Liver (tissue), 9 donors: Measurements from ENCODE around the gene RASSF8. TPM values are rescaled to one million over a fixed set of nuclear protein-coding genes. Genes with fewer than 3 reads are reported as not detected.

ENCODE experiments used
- DNase-seq: peaks from one replicate; pipeline ENCODE4 v3.0.0-alpha.2; 2017; ENCODE audit warnings: low spot score
- H3K27ac ChIP-seq, 2 donors: one replicate each; pipeline ENCODE4 v1.7.0; 2013; ENCODE audit warnings: inconsistent platforms in 2 of 2, low read length in 2 of 2, control low read depth in 1 of 2, low read depth in 1 of 2, mild to moderate bottlenecking in 1 of 2
- H3K27me3 ChIP-seq, 4 donors: one replicate each; pipeline versions ENCODE4 v1.6.1 to v1.7.0; 2013; ENCODE audit warnings: low read length in 3 of 4, inconsistent platforms in 1 of 4, mild to moderate bottlenecking in 1 of 4, moderate library complexity in 1 of 4; ENCODE audit not compliant: control insufficient read depth in 4 of 4, insufficient read depth in 4 of 4
- H3K36me3 ChIP-seq, 4 donors: one replicate each; pipeline versions ENCODE4 v1.6.1 to v1.7.0; 2013; ENCODE audit warnings: low read length in 3 of 4, mild to moderate bottlenecking in 3 of 4, low read depth in 1 of 4, moderate library complexity in 1 of 4; ENCODE audit not compliant: control insufficient read depth in 4 of 4, insufficient read depth in 3 of 4
- H3K4me1 ChIP-seq, 4 donors: one replicate each; pipeline versions ENCODE4 v1.6.1 to v1.7.0; 2013; ENCODE audit warnings: low read length in 3 of 4, mild to moderate bottlenecking in 3 of 4, moderate library complexity in 1 of 4; ENCODE audit not compliant: control insufficient read depth in 4 of 4, insufficient read depth in 4 of 4
- H3K4me3 ChIP-seq, 3 donors: one replicate each; pipeline versions ENCODE4 v1.6.1 to v1.7.0; 2013; ENCODE audit warnings: low read length in 3 of 3, control low read depth in 1 of 3, low read depth in 1 of 3, mild to moderate bottlenecking in 1 of 3
- H3K9ac ChIP-seq, 2 donors: one replicate each; pipeline ENCODE4 v1.7.0; 2013; ENCODE audit warnings: low read length in 2 of 2, mild to moderate bottlenecking in 2 of 2, moderate library complexity in 2 of 2, control low read depth in 1 of 2, low read depth in 1 of 2
- H3K9me3 ChIP-seq, 4 donors: one replicate each; pipeline versions ENCODE4 v1.6.1 to v1.7.0; 2013; ENCODE audit warnings: low read length in 3 of 4; ENCODE audit not compliant: control insufficient read depth in 4 of 4
- CTCF ChIP-seq: fragments of 150-350 bp; IDR thresholded peaks from 2 replicates; pipeline ENCODE4 v1.5.1; 2017; ENCODE audit warnings: improper control_type of control experiment, low read depth, low read length; ENCODE audit not compliant: missing input control
- EGR1 ChIP-seq, 2 donors: IDR thresholded peaks; 2 replicates each; pipeline ENCODE4 v1.6.1; 2016 to 2018; ENCODE audit warnings: antibody characterized with exemption in 2 of 2, low read depth in 2 of 2
- FOXA1 ChIP-seq: IDR thresholded peaks from 2 replicates; pipeline ENCODE4 v1.6.1; 2016; ENCODE audit warnings: antibody characterized with exemption
- FOXA2 ChIP-seq: IDR thresholded peaks from 2 replicates; pipeline ENCODE4 v1.6.1; 2016; ENCODE audit warnings: antibody characterized with exemption
- GABPA ChIP-seq, 2 donors: IDR thresholded peaks in 1 of 2; conservative IDR thresholded peaks in 1 of 2; 2 replicates each; pipeline ENCODE4 v1.6.1; 2016; ENCODE audit warnings: antibody characterized with exemption in 2 of 2, mild to moderate bottlenecking in 1 of 2, moderate library complexity in 1 of 2
- HNF4A ChIP-seq, 2 donors: conservative IDR thresholded peaks; 2 replicates each; pipeline ENCODE4 v1.6.1; 2016; ENCODE audit warnings: antibody characterized with exemption in 2 of 2, mild to moderate bottlenecking in 2 of 2
- HNF4G ChIP-seq: IDR thresholded peaks from 2 replicates; pipeline ENCODE4 v1.6.1; 2016; ENCODE audit warnings: antibody characterized with exemption
- JUND ChIP-seq, 2 donors: IDR thresholded peaks; 2 replicates each; pipeline ENCODE4 v1.6.1; 2016; ENCODE audit warnings: antibody characterized with exemption in 2 of 2
- NR2F2 ChIP-seq: IDR thresholded peaks from 2 replicates; pipeline ENCODE4 v1.6.1; 2016; ENCODE audit warnings: antibody characterized with exemption
- RAD21 ChIP-seq, 2 donors: IDR thresholded peaks; 2 replicates each; pipeline ENCODE4 v1.6.1; 2016; ENCODE audit warnings: antibody characterized with exemption in 2 of 2, mild to moderate bottlenecking in 2 of 2
- RXRA ChIP-seq, 2 donors: IDR thresholded peaks; 2 replicates each; pipeline ENCODE4 v1.6.1; 2017 to 2018; ENCODE audit warnings: antibody characterized with exemption in 2 of 2, mild to moderate bottlenecking in 1 of 2
- SP1 ChIP-seq: IDR thresholded peaks from 2 replicates; pipeline ENCODE4 v1.6.1; 2018; ENCODE audit warnings: antibody characterized with exemption, mild to moderate bottlenecking
- TAF1 ChIP-seq: conservative IDR thresholded peaks from 2 replicates; pipeline ENCODE4 v1.6.1; 2016; ENCODE audit warnings: antibody characterized with exemption, mild to moderate bottlenecking
- YY1 ChIP-seq: IDR thresholded peaks from 2 replicates; pipeline ENCODE4 v1.6.1; 2016; ENCODE audit warnings: antibody characterized with exemption, mild to moderate bottlenecking
- ZBTB33 ChIP-seq: IDR thresholded peaks from 2 replicates; pipeline ENCODE4 v1.6.1; 2016; ENCODE audit warnings: antibody characterized with exemption
- WGBS: extraction: QIAGEN DNeasy Blood & Tissue Kit; methylation state at CpG from one replicate; pipeline ENCODE4 v1.1.7; 2013; 5-methylcytosine and 5-hydroxymethylcytosine counted together
- polyA plus RNA-seq, 2 donors: library from polyadenylated mRNA; stranded (reverse) in 1 of 2; unstranded in 1 of 2; fragments of 200-250 nt in 1 of 2; fragments of >200 nt in 1 of 2; fragmentation: Nextera tagmentation in 1 of 2; extraction: Ambion mirVana in 1 of 2; gene quantifications; one replicate each; pipeline versions ENCODE4 v1.2.1 to v1.2.3, GENCODE V29; 2013 to 2015
- total RNA-seq, 2 donors: library from RNA; depleted of rRNA; stranded (reverse); fragments of >200 nt; gene quantifications; one replicate each; pipeline ENCODE4 v1.2.3, GENCODE V29; 2014
- TF ChIP-seq, protein P1 (sequence below): IDR thresholded peaks from 2 replicates; pipeline ENCODE4 v1.6.1; 2016; ENCODE audit warnings: antibody characterized with exemption
- TF ChIP-seq, protein P2 (sequence below): IDR thresholded peaks from 2 replicates; pipeline ENCODE4 v1.6.1; 2016; ENCODE audit warnings: antibody characterized with exemption, mild to moderate bottlenecking
- TF ChIP-seq, protein P3 (sequence below): IDR thresholded peaks from 2 replicates; pipeline ENCODE4 v1.6.1; 2016; ENCODE audit warnings: antibody characterized with exemption
- donor health status: healthy.
- donor health status: healthy.
- donor health status: healthy.
- donor health status: healthy.
- donor health status: healthy.

RASSF8 gene
- total and polyA plus RNA-seq, 4 donors = 1.7 to 9.4 (median 3.3) TPM

- H3K9ac ChIP-seq = no peak overlapping the region
- H3K4me1 ChIP-seq = no peaks in the 10 kb centered on the region
- no peak overlapping the region for H3K27ac ChIP-seq
- H3K36me3 ChIP-seq = no peaks in the 10 kb centered on the region
- no peaks in the 10 kb centered on the region for H3K27me3 ChIP-seq
- no peak for DNase-seq
- TF ChIP-seq HNF4A (conservative IDR thresholded peaks at IDR 0.05) = no peak
- no peak for TF ChIP-seq ZBTB33
- no peak for TF ChIP-seq HNF4G
- TF ChIP-seq EGR1 (IDR thresholded peaks at IDR 0.05; ENCODE audit: low read depth in 2 of 2) = no peak
- no peak for TF ChIP-seq FOXA2
- TF ChIP-seq RXRA (IDR thresholded peaks at IDR 0.05) = no peak
- TF ChIP-seq, protein P1, sequence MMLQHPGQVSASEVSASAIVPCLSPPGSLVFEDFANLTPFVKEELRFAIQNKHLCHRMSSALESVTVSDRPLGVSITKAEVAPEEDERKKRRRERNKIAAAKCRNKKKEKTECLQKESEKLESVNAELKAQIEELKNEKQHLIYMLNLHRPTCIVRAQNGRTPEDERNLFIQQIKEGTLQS = no peak
- no peak for TF ChIP-seq TAF1
- TF ChIP-seq, protein P2, sequence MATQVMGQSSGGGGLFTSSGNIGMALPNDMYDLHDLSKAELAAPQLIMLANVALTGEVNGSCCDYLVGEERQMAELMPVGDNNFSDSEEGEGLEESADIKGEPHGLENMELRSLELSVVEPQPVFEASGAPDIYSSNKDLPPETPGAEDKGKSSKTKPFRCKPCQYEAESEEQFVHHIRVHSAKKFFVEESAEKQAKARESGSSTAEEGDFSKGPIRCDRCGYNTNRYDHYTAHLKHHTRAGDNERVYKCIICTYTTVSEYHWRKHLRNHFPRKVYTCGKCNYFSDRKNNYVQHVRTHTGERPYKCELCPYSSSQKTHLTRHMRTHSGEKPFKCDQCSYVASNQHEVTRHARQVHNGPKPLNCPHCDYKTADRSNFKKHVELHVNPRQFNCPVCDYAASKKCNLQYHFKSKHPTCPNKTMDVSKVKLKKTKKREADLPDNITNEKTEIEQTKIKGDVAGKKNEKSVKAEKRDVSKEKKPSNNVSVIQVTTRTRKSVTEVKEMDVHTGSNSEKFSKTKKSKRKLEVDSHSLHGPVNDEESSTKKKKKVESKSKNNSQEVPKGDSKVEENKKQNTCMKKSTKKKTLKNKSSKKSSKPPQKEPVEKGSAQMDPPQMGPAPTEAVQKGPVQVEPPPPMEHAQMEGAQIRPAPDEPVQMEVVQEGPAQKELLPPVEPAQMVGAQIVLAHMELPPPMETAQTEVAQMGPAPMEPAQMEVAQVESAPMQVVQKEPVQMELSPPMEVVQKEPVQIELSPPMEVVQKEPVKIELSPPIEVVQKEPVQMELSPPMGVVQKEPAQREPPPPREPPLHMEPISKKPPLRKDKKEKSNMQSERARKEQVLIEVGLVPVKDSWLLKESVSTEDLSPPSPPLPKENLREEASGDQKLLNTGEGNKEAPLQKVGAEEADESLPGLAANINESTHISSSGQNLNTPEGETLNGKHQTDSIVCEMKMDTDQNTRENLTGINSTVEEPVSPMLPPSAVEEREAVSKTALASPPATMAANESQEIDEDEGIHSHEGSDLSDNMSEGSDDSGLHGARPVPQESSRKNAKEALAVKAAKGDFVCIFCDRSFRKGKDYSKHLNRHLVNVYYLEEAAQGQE = no peak
- no peak for TF ChIP-seq NR2F2
- TF ChIP-seq SP1 = no peak
- TF ChIP-seq CTCF = no peak
- TF ChIP-seq FOXA1 = no peak
- no peak for TF ChIP-seq RAD21 (IDR thresholded peaks at IDR 0.05)
- TF ChIP-seq JUND (IDR thresholded peaks at IDR 0.05) = no peak
- no peak for TF ChIP-seq GABPA (IDR thresholded peaks at IDR 0.05 in 1 of 2, conservative IDR thresholded peaks at IDR 0.05 in 1 of 2)
- TF ChIP-seq, protein P3, sequence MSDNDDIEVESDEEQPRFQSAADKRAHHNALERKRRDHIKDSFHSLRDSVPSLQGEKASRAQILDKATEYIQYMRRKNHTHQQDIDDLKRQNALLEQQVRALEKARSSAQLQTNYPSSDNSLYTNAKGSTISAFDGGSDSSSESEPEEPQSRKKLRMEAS = no peak
- no peak for TF ChIP-seq YY1
- no peaks in the 10 kb centered on the region for H3K9me3 ChIP-seq
- no peak overlapping the region for H3K4me3 ChIP-seq
Observed at GRCh38 chr12:25937096-25937495, 21.4 kb upstream of the RASSF8 start.

- DNase-seq = no peak
- WGBS = 64% methylated on average over 1 of the region's 1 CpG
- no peaks in the 10 kb centered on the region for H3K4me1 ChIP-seq
- TF ChIP-seq, protein P2 = no peak
- no peak for TF ChIP-seq HNF4G
- no peak for TF ChIP-seq EGR1 (IDR thresholded peaks at IDR 0.05; ENCODE audit: low read depth in 2 of 2)
- TF ChIP-seq HNF4A (conservative IDR thresholded peaks at IDR 0.05) = no peak
- no peak for TF ChIP-seq FOXA1
- no peak for TF ChIP-seq JUND (IDR thresholded peaks at IDR 0.05)
- no peak for TF ChIP-seq FOXA2
- TF ChIP-seq, protein P3 = no peak
- no peak for TF ChIP-seq NR2F2
- no peak for TF ChIP-seq TAF1
- no peak for TF ChIP-seq YY1
- TF ChIP-seq, protein P1 = no peak
Observed at GRCh38 chr12:25938581-25938980, 19.9 kb upstream of the RASSF8 start.

More at GRCh38 chr12:25938581-25938980, 19.9 kb upstream of the RASSF8 start:
- Histone ChIP-seq H3K9me3 (no peaks in the 10 kb centered on the region), H3K4me3 (no peak overlapping the region), H3K9ac (no peak overlapping the region), H3K27me3 (no peaks in the 10 kb centered on the region), H3K36me3 (no peaks in the 10 kb centered on the region), H3K27ac (no peak overlapping the region)
